HEK293 (cell line): ENCODE measurements around the gene SHCBP1L.
"Not testable (repeated sequence)": the region's sequence is repeated elsewhere in the genome, so short reads cannot be mapped to it uniquely, and the experiment has no call there.

Experiments
- CTCF ChIA-PET: fragments of 350-600 bp; formaldehyde crosslinking; extraction: SDS; loops from one replicate; lab custom pipeline; 2021; ENCODE audit warnings: antibody characterized with exemption; lab: Yijun Ruan, JAX
- POLR2A ChIA-PET: fragments of 300-600 bp; formaldehyde crosslinking; extraction: SDS; loops from one replicate; lab custom pipeline; 2020; ENCODE audit warnings: antibody characterized with exemption, inconsistent platforms; lab: Yijun Ruan, JAX
- H3K27ac ChIP-seq: fragments of 200-500 bp; sonication (Bioruptor generic); 2 replicates; pipeline ENCODE4 v1.5.1; 2014; ENCODE audit warnings: low read depth, low read length, control low read depth, inconsistent platforms; ENCODE audit errors: extremely low read depth
- H3K36me3 ChIP-seq, 2 experiments: fragments of 200-500 bp in 1 of 2; sonication (Bioruptor generic) in 1 of 2; 1 replicate in 1 of 2; 2 replicates in 1 of 2; pipeline ENCODE4 v1.5.1; 2014 to 2017; ENCODE audit warnings: inconsistent platforms in 2 of 2, low read length in 2 of 2; ENCODE audit not compliant: control insufficient read depth in 2 of 2, insufficient read depth in 1 of 2
- H3K4me1 ChIP-seq: fragments of 200-500 bp; sonication (Bioruptor generic); 2 replicates; pipeline ENCODE4 v1.5.1; 2014; ENCODE audit warnings: mild to moderate bottlenecking, low read length, inconsistent platforms; ENCODE audit not compliant: control insufficient read depth, insufficient read depth
- H3K4me3 ChIP-seq: 2 replicates; pipeline ENCODE4 v1.5.1; 2011; ENCODE audit warnings: low read depth, mild to moderate bottlenecking, control low read depth, low read length, moderate library complexity
- H3K9me3 ChIP-seq: fragments of 200-500 bp; sonication (Bioruptor generic); 2 replicates; pipeline ENCODE4 v1.5.1; 2014; ENCODE audit warnings: low read depth, low read length, inconsistent platforms; ENCODE audit not compliant: control insufficient read depth, insufficient read depth
- IKZF3 ChIP-seq: fragments of 450-650 bp; IDR thresholded peaks from 2 replicates; pipeline ENCODE4 v1.5.0; 2018; ENCODE audit warnings: missing biosample characterization, mild to moderate bottlenecking, missing genetic modification characterization, moderate library complexity
- PRDM1 ChIP-seq: fragments of 450-650 bp; formaldehyde crosslinking; IDR thresholded peaks from 2 replicates; pipeline ENCODE4; 2016; ENCODE audit warnings: missing biosample characterization, missing genetic modification characterization
- SCRT2 ChIP-seq: fragments of 450-650 bp; formaldehyde crosslinking; IDR thresholded peaks from 2 replicates; pipeline ENCODE4 v1.5.1; 2016; ENCODE audit warnings: missing biosample characterization, missing genetic modification characterization
- ZBTB11 ChIP-seq: fragments of 450-650 bp; formaldehyde crosslinking; conservative IDR thresholded peaks from 2 replicates; pipeline ENCODE4 v1.5.1; 2016; ENCODE audit warnings: low read depth, missing biosample characterization, missing genetic modification characterization
- ZBTB17 ChIP-seq: fragments of 450-650 bp; formaldehyde crosslinking; IDR thresholded peaks from 2 replicates; pipeline ENCODE4 v1.5.1; 2016; ENCODE audit warnings: missing biosample characterization, missing genetic modification characterization
- ZBTB26 ChIP-seq: fragments of 450-650 bp; formaldehyde crosslinking; optimal IDR thresholded peaks from 2 replicates; pipeline ENCODE3; 2016; ENCODE audit warnings: missing biosample characterization, mild to moderate bottlenecking, missing genetic modification characterization
- ZFP37 ChIP-seq: fragments of 450-650 bp; formaldehyde crosslinking; IDR thresholded peaks from 2 replicates; pipeline ENCODE4 v1.5.1; 2016; ENCODE audit warnings: missing biosample characterization, missing genetic modification characterization
- ZNF10 ChIP-seq: fragments of 450-650 bp; formaldehyde crosslinking; IDR thresholded peaks from 2 replicates; pipeline ENCODE4 v1.5.1; 2017; ENCODE audit warnings: missing biosample characterization, missing genetic modification characterization
- ZNF121 ChIP-seq: fragments of 450-650 bp; formaldehyde crosslinking; IDR thresholded peaks from 2 replicates; pipeline ENCODE4 v1.5.1; 2016; ENCODE audit warnings: missing biosample characterization, missing genetic modification characterization
- ZNF335 ChIP-seq: fragments of 450-650 bp; formaldehyde crosslinking; conservative IDR thresholded peaks from 2 replicates; pipeline ENCODE4 v1.5.1; 2016; ENCODE audit warnings: missing biosample characterization, missing genetic modification characterization
- ZNF341 ChIP-seq: fragments of 450-650 bp; formaldehyde crosslinking; IDR thresholded peaks from 2 replicates; pipeline ENCODE4; 2016; ENCODE audit warnings: low read depth, missing biosample characterization, missing genetic modification characterization
- ZNF449 ChIP-seq: fragments of 450-650 bp; formaldehyde crosslinking; IDR thresholded peaks from 2 replicates; pipeline ENCODE4 v1.5.1; 2017; ENCODE audit warnings: missing biosample characterization, mild to moderate bottlenecking, missing genetic modification characterization, moderate library complexity
- ZSCAN30 ChIP-seq: fragments of 450-650 bp; IDR thresholded peaks from 2 replicates; pipeline ENCODE4 v1.5.1; 2018; ENCODE audit warnings: missing biosample characterization, mild to moderate bottlenecking, missing genetic modification characterization, moderate library complexity
- ZXDB ChIP-seq: fragments of 450-650 bp; formaldehyde crosslinking; IDR thresholded peaks from 2 replicates; pipeline ENCODE4 v1.5.1; 2016; ENCODE audit warnings: missing biosample characterization, missing genetic modification characterization
- TF ChIP-seq, protein P1 (sequence below): fragments of 450-650 bp; formaldehyde crosslinking; IDR thresholded peaks from 2 replicates; pipeline ENCODE4 v1.5.1; 2016; ENCODE audit warnings: missing biosample characterization, missing genetic modification characterization
- TF ChIP-seq, protein P2 (sequence below): fragments of 450-650 bp; formaldehyde crosslinking; IDR thresholded peaks from 2 replicates; pipeline ENCODE4 v1.5.1; 2016; ENCODE audit warnings: missing biosample characterization, missing genetic modification characterization

SHCBP1L gene

GRCh38 chr1:182943336-182943735 is 9.6 kb downstream of the SHCBP1L start:
- POLR2A ChIA-PET, result interaction anchor here (0.7 kb wide), 1 partner anchor 130 kb away, joined by 3 read pairs; no protein-coding TSS in a partner anchor
- H3K4me3 ChIP-seq, H3K9me3 ChIP-seq, H3K36me3 ChIP-seq, H3K4me1 ChIP-seq, H3K27ac ChIP-seq: not testable (repeated sequence)
- CTCF ChIA-PET, result interaction anchor here (0.7 kb wide), 1 partner anchor 20 kb away, joined by 3 read pairs; no protein-coding TSS in a partner anchor
- peak; percentile 69; the same call in 1 of the 2 replicates for TF ChIP-seq ZNF121 (tag by site-specific recombination)
- TF ChIP-seq, protein P1, sequence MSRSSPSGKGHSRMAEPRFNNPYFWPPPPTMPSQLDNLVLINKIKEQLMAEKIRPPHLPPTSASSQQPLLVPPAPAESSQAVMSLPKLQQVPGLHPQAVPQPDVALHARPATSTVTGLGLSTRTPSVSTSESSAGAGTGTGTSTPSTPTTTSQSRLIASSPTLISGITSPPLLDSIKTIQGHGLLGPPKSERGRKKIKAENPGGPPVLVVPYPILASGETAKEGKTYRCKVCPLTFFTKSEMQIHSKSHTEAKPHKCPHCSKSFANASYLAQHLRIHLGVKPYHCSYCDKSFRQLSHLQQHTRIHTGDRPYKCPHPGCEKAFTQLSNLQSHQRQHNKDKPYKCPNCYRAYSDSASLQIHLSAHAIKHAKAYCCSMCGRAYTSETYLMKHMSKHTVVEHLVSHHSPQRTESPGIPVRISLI (tag by site-specific recombination), result 0 out of 2 replicates have a peak, but pooled peaks have one; percentile 57

GRCh38 chr1:182942145-182942544 is 10.8 kb downstream of the SHCBP1L start:
- H3K36me3 ChIP-seq, H3K4me1 ChIP-seq, POLR2A ChIA-PET, H3K9me3 ChIP-seq: not testable (repeated sequence)
- CTCF ChIA-PET, result interaction anchor here (0.6 to 0.7 kb wide), 2 partner anchors 263 to 975 kb away, joined by 3 to 4 read pairs; no protein-coding TSS in a partner anchor
- TF ChIP-seq, protein P2, sequence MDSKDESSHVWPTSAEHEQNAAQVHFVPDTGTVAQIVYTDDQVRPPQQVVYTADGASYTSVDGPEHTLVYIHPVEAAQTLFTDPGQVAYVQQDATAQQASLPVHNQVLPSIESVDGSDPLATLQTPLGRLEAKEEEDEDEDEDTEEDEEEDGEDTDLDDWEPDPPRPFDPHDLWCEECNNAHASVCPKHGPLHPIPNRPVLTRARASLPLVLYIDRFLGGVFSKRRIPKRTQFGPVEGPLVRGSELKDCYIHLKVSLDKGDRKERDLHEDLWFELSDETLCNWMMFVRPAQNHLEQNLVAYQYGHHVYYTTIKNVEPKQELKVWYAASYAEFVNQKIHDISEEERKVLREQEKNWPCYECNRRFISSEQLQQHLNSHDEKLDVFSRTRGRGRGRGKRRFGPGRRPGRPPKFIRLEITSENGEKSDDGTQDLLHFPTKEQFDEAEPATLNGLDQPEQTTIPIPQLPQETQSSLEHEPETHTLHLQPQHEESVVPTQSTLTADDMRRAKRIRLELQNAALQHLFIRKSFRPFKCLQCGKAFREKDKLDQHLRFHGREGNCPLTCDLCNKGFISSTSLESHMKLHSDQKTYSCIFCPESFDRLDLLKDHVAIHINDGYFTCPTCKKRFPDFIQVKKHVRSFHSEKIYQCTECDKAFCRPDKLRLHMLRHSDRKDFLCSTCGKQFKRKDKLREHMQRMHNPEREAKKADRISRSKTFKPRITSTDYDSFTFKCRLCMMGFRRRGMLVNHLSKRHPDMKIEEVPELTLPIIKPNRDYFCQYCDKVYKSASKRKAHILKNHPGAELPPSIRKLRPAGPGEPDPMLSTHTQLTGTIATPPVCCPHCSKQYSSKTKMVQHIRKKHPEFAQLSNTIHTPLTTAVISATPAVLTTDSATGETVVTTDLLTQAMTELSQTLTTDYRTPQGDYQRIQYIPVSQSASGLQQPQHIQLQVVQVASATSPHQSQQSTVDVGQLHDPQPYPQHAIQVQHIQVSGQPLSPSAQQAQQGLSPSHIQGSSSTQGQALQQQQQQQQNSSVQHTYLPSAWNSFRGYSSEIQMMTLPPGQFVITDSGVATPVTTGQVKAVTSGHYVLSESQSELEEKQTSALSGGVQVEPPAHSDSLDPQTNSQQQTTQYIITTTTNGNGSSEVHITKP, result peak; percentile 96
- peak; percentile 87 for TF ChIP-seq PRDM1
- peak; percentile 82 for TF ChIP-seq ZNF341 (tag by site-specific recombination)
- TF ChIP-seq ZXDB (tag by site-specific recombination), result peak; percentile 19; the same call in 1 of the 2 replicates
- TF ChIP-seq ZSCAN30 (tag by site-specific recombination), result 0 out of 2 replicates have a peak, but pooled peaks have one; percentile 28
- TF ChIP-seq ZNF10 (tag by site-specific recombination), result 0 out of 2 replicates have a peak, but pooled peaks have one; percentile 17
- TF ChIP-seq ZBTB11 (tag by site-specific recombination), result 0 out of 2 replicates have a peak, but pooled peaks have one; percentile 3
- peak; percentile 67 for TF ChIP-seq ZBTB26 (tag by site-specific recombination)
- 0 out of 2 replicates have a peak, but pooled peaks have one; percentile 8 for TF ChIP-seq IKZF3 (tag by site-specific recombination)
- TF ChIP-seq SCRT2, result 0 out of 2 replicates have a peak, but pooled peaks have one; percentile 41
- peak; percentile 93 for TF ChIP-seq ZNF449 (tag by site-specific recombination)
- peak; percentile 80 for TF ChIP-seq ZBTB17
- TF ChIP-seq ZFP37 (tag by site-specific recombination), result 0 out of 2 replicates have a peak, but pooled peaks have one; percentile 41
- TF ChIP-seq ZNF335 (tag by site-specific recombination), result peak; percentile 86
- TF ChIP-seq, all 188 proteins: peak for 14; not testable (repeated sequence) for 174
- H3K4me3 ChIP-seq, result peak overlapping the region; percentile 10
- not testable (repeated sequence) for H3K27ac ChIP-seq
